ENCODE data around the gene DPH7.
A peak's percentile ranks its signal among the peaks of the same experiment; 100 is the strongest.

The DPH7 gene

GRCh38 chr9:137592767-137593166 is 14.0 kb upstream of the DPH7 start:
- Mint-ChIP-seq H3K27ac (no peak overlapping the region), H3K4me1 (peaks cover 22% of the 10 kb centered on the region), H3K9me3 (no peaks in the 10 kb centered on the region), H3K4me3 (no peak overlapping the region), H3K36me3 (ENCODE audit: low read depth) (peaks cover 8% of the 10 kb centered on the region), H3K27me3 (no peaks in the 10 kb centered on the region)
- no peak for DNase-seq
- ATAC-seq: no peak

- peak; percentile 93 for DNase-seq
- ATAC-seq: peak; percentile 94
- no peaks in the 10 kb centered on the region for H3K9me3 Mint-ChIP-seq
- peaks cover 27% of the 10 kb centered on the region for H3K4me1 Mint-ChIP-seq
- H3K27ac Mint-ChIP-seq: peak within 1 kb of the TSS; percentile 93
- no peaks in the 10 kb centered on the region for H3K27me3 Mint-ChIP-seq
- H3K36me3 Mint-ChIP-seq (ENCODE audit: low read depth): peaks cover 23% of the 10 kb centered on the region
- peak within 1 kb of the TSS; percentile 92 for H3K4me3 Mint-ChIP-seq
These were observed 12.0 kb upstream of the DPH7 start, which contains the start of gene ZMYND19 for GRCh38 chr9:137590469-137591383. Gene ZMYND19, minus strand, starts transcription at chr9:137590512. Its CDS starts 249 bp downstream, at chr9:137590263.

- H3K36me3 Mint-ChIP-seq (ENCODE audit: low read depth): peaks cover 23% of the 10 kb centered on the region
- DNase-seq: no peak
- peak; percentile 17 for ATAC-seq
- no peaks in the 10 kb centered on the region for H3K27me3 Mint-ChIP-seq
- peaks cover 27% of the 10 kb centered on the region for H3K4me1 Mint-ChIP-seq
- no peak overlapping the region for H3K27ac Mint-ChIP-seq
- no peak overlapping the region for H3K4me3 Mint-ChIP-seq
- H3K9me3 Mint-ChIP-seq: no peaks in the 10 kb centered on the region
These were observed 11.4 kb upstream of the DPH7 start for GRCh38 chr9:137590123-137590468.

GRCh38 chr9:137589441-137590122 is 10.9 kb upstream of the DPH7 start:
- peaks cover 27% of the 10 kb centered on the region for H3K4me1 Mint-ChIP-seq
- peaks cover 23% of the 10 kb centered on the region for H3K36me3 Mint-ChIP-seq (ENCODE audit: low read depth)
- peak overlapping the region; percentile 84 for H3K4me3 Mint-ChIP-seq
- peak; percentile 24 for ATAC-seq
- H3K9me3 Mint-ChIP-seq: no peaks in the 10 kb centered on the region
- H3K27me3 Mint-ChIP-seq: no peaks in the 10 kb centered on the region
- H3K27ac Mint-ChIP-seq: peak overlapping the region; percentile 54
- peak; percentile 31 for DNase-seq

- Mint-ChIP-seq H3K36me3 (ENCODE audit: low read depth) (peaks cover 23% of the 10 kb centered on the region), H3K4me1 (peaks cover 27% of the 10 kb centered on the region), H3K27me3 (no peaks in the 10 kb centered on the region), H3K4me3 (peak overlapping the region; percentile 84), H3K27ac (no peak overlapping the region), H3K9me3 (no peaks in the 10 kb centered on the region)
- no peak for ATAC-seq
- DNase-seq: no peak
These were observed 10.2 kb upstream of the DPH7 start for GRCh38 chr9:137588891-137589290.

- H3K27ac Mint-ChIP-seq: no peak overlapping the region
- peaks cover 23% of the 10 kb centered on the region for H3K36me3 Mint-ChIP-seq (ENCODE audit: low read depth)
- no peaks in the 10 kb centered on the region for H3K27me3 Mint-ChIP-seq
- no peak for ATAC-seq
- peaks cover 27% of the 10 kb centered on the region for H3K4me1 Mint-ChIP-seq
- peak overlapping the region; percentile 84 for H3K4me3 Mint-ChIP-seq
- DNase-seq: no peak
- H3K9me3 Mint-ChIP-seq: no peaks in the 10 kb centered on the region
These were observed 9.6 kb upstream of the DPH7 start for GRCh38 chr9:137588311-137588710.

- no peak overlapping the region for H3K4me3 Mint-ChIP-seq
- H3K27me3 Mint-ChIP-seq: no peaks in the 10 kb centered on the region
- peaks cover 27% of the 10 kb centered on the region for H3K4me1 Mint-ChIP-seq
- H3K9me3 Mint-ChIP-seq: no peaks in the 10 kb centered on the region
- H3K36me3 Mint-ChIP-seq (ENCODE audit: low read depth): peaks cover 24% of the 10 kb centered on the region
- no peak for DNase-seq
- no peak overlapping the region for H3K27ac Mint-ChIP-seq
- no peak for ATAC-seq
These were observed 8.1 kb upstream of the DPH7 start for GRCh38 chr9:137586854-137587253.

GRCh38 chr9:137583957-137584356 is 5.2 kb upstream of the DPH7 start:
- H3K4me1 Mint-ChIP-seq: peaks cover 21% of the 10 kb centered on the region
- DNase-seq: no peak
- H3K9me3 Mint-ChIP-seq: no peaks in the 10 kb centered on the region
- peaks cover 25% of the 10 kb centered on the region for H3K36me3 Mint-ChIP-seq (ENCODE audit: low read depth)
- no peak for ATAC-seq
- H3K4me3 Mint-ChIP-seq: no peak overlapping the region
- no peak overlapping the region for H3K27ac Mint-ChIP-seq
- no peaks in the 10 kb centered on the region for H3K27me3 Mint-ChIP-seq

- Mint-ChIP-seq H3K36me3 (ENCODE audit: low read depth) (peaks cover 25% of the 10 kb centered on the region), H3K4me3 (no peak overlapping the region)
- ATAC-seq: no peak
These were observed 4.6 kb upstream of the DPH7 start for GRCh38 chr9:137583347-137583746.

GRCh38 chr9:137582286-137582860 is 3.6 kb upstream of the DPH7 start:
- DNase-seq (no peak), ATAC-seq (no peak)
- Mint-ChIP-seq H3K4me1 (peaks cover 15% of the 10 kb centered on the region), H3K27me3 (no peaks in the 10 kb centered on the region), H3K27ac (no peak overlapping the region), H3K9me3 (no peaks in the 10 kb centered on the region), H3K4me3 (no peak overlapping the region), H3K36me3 (ENCODE audit: low read depth) (peaks cover 18% of the 10 kb centered on the region)

More at GRCh38 chr9:137583347-137583746, 4.6 kb upstream of the DPH7 start:
- H3K4me1 Mint-ChIP-seq: peaks cover 17% of the 10 kb centered on the region
- H3K27me3 Mint-ChIP-seq: no peaks in the 10 kb centered on the region
- no peak for DNase-seq
- H3K27ac Mint-ChIP-seq: no peak overlapping the region
- H3K9me3 Mint-ChIP-seq: no peaks in the 10 kb centered on the region

GRCh38 chr9:137581361-137582285 is 2.9 kb upstream of the DPH7 start:
- no peak overlapping the region for H3K27ac Mint-ChIP-seq

GRCh38 chr9:137580954-137581322 is 2.2 kb upstream of the DPH7 start:
- H3K27ac Mint-ChIP-seq: no peak overlapping the region
- no peak for ATAC-seq
- H3K4me3 Mint-ChIP-seq: no peak overlapping the region
- H3K4me1 Mint-ChIP-seq: peaks cover 25% of the 10 kb centered on the region
- peaks cover 13% of the 10 kb centered on the region for H3K36me3 Mint-ChIP-seq (ENCODE audit: low read depth)
- H3K27me3 Mint-ChIP-seq: no peaks in the 10 kb centered on the region
- DNase-seq: no peak
- H3K9me3 Mint-ChIP-seq: no peaks in the 10 kb centered on the region

More at GRCh38 chr9:137581361-137582285, 2.9 kb upstream of the DPH7 start:
- Mint-ChIP-seq H3K4me1 (peaks cover 22% of the 10 kb centered on the region), H3K36me3 (ENCODE audit: low read depth) (peaks cover 14% of the 10 kb centered on the region), H3K4me3 (no peak overlapping the region), H3K27me3 (no peaks in the 10 kb centered on the region), H3K9me3 (no peaks in the 10 kb centered on the region)
- ATAC-seq (no peak), DNase-seq (no peak)

- Mint-ChIP-seq H3K9me3 (no peaks in the 10 kb centered on the region), H3K4me1 (peaks cover 31% of the 10 kb centered on the region), H3K4me3 (no peak overlapping the region), H3K27me3 (no peaks in the 10 kb centered on the region), H3K36me3 (ENCODE audit: low read depth) (peaks cover 17% of the 10 kb centered on the region), H3K27ac (no peak overlapping the region)
- ATAC-seq: no peak
- no peak for DNase-seq
These were observed 1.7 kb upstream of the DPH7 start for GRCh38 chr9:137580209-137580953.

Data from activated naive CD8-positive, alpha-beta T cell treated with anti-CD3 and anti-CD28 coated beads, Interleukin-2, amount 50 U/mL, for 24 hours (primary cell).